Cardiac muscle cell (in vitro differentiated cells and primary cell): Measurements from ENCODE around the gene ZMYM2. TPM values are rescaled to one million over a fixed set of nuclear protein-coding genes. Genes with fewer than 3 reads are reported as not detected.

Source experiments
- DNase-seq, 2 donors: peaks; one replicate each; pipeline versions ENCODE4 v3.0.0 to v3.0.0-alpha.2; 2010 to 2017; ENCODE audit warnings: low read depth in 1 of 2, low spot score in 1 of 2
- H3K27ac ChIP-seq: fragments of 200-600 bp; sonication (generic); 2 replicates; pipeline ENCODE4 v1.5.1; 2016
- H3K27me3 ChIP-seq: fragments of 200-600 bp; sonication (generic); 2 replicates; pipeline ENCODE4 v1.6.0; 2016; ENCODE audit warnings: control low read depth
- H3K36me3 ChIP-seq: fragments of 200-600 bp; sonication (generic); 2 replicates; pipeline ENCODE4 v1.5.1; 2016; ENCODE audit warnings: control low read depth
- H3K4me1 ChIP-seq: fragments of 200-600 bp; sonication (generic); 2 replicates; pipeline ENCODE4 v1.8.1; 2017; ENCODE audit warnings: low read depth, mild to moderate bottlenecking, mixed run types
- H3K4me3 ChIP-seq: fragments of 200-600 bp; sonication (generic); 2 replicates; pipeline ENCODE4 v1.5.1; 2016; ENCODE audit warnings: mild to moderate bottlenecking
- H3K9me3 ChIP-seq: fragments of 200-600 bp; sonication (generic); 2 replicates; pipeline ENCODE4 v1.5.1; 2017; ENCODE audit warnings: low read depth, mild to moderate bottlenecking, control low read depth
- polyA plus RNA-seq: library from polyadenylated mRNA; unstranded; fragments of >200 nt; fragmentation: Nextera tagmentation; extraction: Ambion mirVana; gene quantifications from 2 replicates; pipeline ENCODE4 v1.2.1, GENCODE V29; 2016
- total RNA-seq: library from RNA; depleted of rRNA; stranded (reverse); fragments of >200 nt; gene quantifications from 2 replicates; pipeline ENCODE4 v1.2.3, GENCODE V29; 2016
- TF ChIP-seq, protein P1 (sequence below): IDR thresholded peaks from 2 replicates; pipeline ENCODE4 v1.5.1; 2012; ENCODE audit warnings: low read depth, mild to moderate bottlenecking, low read length

ZMYM2 gene
- total and polyA plus RNA-seq, 2 experiments from 2014 or later: 42.5 to 82.1 TPM

DNA sequence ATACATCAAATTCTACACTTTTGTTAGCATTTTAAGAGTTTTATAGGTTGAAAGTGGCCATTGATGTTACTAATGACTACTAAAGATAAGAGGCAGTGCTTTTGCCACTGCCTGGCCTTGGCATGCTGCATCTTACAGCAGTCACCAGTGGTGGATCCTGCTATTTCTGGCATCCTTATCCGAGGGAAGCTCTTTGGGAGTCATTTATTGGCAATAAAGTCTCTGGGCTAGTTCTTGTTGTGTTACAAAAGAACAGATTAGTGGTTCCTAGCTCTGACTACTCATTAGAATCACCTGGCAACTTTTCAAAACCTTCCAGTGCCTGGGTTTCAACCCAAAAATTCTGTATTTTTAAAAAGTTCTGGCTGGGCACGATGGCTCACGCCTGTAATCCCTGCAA is 94.5 kb downstream of the ZMYM2 start:
- Histone ChIP-seq H3K4me3 (no peak overlapping the region), H3K27me3 (no peaks in the 10 kb centered on the region), H3K4me1 (peaks cover 10% of the 10 kb centered on the region), H3K9me3 (no peaks in the 10 kb centered on the region), H3K36me3 (peaks cover 4% of the 10 kb centered on the region), H3K27ac (peak overlapping the region; percentile 51)
- TF ChIP-seq, protein P1, sequence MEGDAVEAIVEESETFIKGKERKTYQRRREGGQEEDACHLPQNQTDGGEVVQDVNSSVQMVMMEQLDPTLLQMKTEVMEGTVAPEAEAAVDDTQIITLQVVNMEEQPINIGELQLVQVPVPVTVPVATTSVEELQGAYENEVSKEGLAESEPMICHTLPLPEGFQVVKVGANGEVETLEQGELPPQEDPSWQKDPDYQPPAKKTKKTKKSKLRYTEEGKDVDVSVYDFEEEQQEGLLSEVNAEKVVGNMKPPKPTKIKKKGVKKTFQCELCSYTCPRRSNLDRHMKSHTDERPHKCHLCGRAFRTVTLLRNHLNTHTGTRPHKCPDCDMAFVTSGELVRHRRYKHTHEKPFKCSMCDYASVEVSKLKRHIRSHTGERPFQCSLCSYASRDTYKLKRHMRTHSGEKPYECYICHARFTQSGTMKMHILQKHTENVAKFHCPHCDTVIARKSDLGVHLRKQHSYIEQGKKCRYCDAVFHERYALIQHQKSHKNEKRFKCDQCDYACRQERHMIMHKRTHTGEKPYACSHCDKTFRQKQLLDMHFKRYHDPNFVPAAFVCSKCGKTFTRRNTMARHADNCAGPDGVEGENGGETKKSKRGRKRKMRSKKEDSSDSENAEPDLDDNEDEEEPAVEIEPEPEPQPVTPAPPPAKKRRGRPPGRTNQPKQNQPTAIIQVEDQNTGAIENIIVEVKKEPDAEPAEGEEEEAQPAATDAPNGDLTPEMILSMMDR: no peak
- DNase-seq: peak; percentile 29 to 60

GRCh38 chr13:20053891-20054290 is 95.4 kb downstream of the ZMYM2 start:
- Histone ChIP-seq H3K4me3 (no peak overlapping the region), H3K36me3 (peaks cover 10% of the 10 kb centered on the region), H3K4me1 (peaks cover 10% of the 10 kb centered on the region), H3K27ac (no peak overlapping the region), H3K27me3 (no peaks in the 10 kb centered on the region), H3K9me3 (no peaks in the 10 kb centered on the region)
- TF ChIP-seq, protein P1: no peak
- no peak for DNase-seq

DNA sequence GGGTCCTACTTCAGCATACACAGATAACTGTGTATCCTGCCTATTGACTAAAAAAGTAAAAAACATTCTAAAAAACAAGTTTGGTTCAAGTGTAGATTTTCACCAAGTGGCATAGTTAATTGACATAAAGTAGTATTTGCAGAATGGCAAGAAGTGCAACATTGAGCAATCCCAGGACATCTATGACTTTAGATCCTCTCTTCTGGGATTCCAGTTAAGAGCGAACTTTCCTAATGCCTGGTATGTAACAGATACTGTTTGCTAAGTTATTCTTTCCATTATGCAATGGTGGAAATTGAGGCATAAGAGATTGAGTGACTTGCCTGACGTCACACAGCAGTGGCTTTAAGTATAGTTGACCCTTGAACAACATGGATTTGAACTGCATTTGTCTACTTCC is 96.1 kb downstream of the ZMYM2 start:
- Histone ChIP-seq H3K4me3 (no peak overlapping the region), H3K4me1 (peaks cover 10% of the 10 kb centered on the region), H3K9me3 (no peaks in the 10 kb centered on the region), H3K27ac (no peak overlapping the region), H3K36me3 (peaks cover 17% of the 10 kb centered on the region), H3K27me3 (no peaks in the 10 kb centered on the region)
- no peak for DNase-seq
- TF ChIP-seq, protein P1: no peak

DNA sequence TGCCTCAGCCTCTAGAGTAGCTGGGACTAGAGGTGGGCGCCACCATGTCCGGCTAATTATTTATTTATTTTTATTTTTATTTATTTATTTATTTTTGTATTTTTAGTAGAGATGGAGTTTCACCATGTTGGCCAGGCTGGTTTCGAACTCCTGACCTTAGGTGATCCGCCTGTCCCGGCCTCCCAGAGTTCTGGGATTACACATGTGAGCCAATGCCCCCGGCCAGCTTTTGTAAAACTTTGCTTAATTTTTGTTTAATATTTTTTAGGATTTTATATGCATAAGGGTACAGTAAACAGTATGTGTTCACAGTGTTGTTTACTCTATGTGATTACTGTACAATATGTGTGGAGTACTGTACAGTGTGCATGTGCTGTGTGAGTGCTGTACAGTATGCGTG is 98.7 kb downstream of the ZMYM2 start:
- peaks cover 39% of the 10 kb centered on the region for H3K36me3 ChIP-seq

DNA sequence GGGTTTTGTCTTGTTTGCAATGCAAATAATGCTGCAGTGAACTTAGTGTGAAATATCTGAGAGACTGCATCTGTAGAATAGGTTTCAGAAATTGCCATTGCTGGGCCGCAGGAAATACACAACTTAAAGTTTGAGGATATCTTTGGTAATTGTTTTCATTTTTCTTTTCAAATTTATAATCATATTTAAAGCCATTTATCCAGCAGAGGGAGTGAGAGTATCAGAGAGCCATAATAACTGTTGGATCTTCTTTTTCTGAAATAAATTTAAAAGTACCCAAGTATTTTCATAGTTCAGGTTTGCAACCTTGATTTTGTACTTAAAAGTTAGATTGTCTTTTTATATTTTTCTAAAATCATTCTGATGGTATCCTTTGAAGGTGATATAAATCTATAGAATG is 99.4 kb downstream of the ZMYM2 start:
- Histone ChIP-seq H3K9me3 (no peaks in the 10 kb centered on the region), H3K27me3 (no peaks in the 10 kb centered on the region), H3K4me1 (peaks cover 4% of the 10 kb centered on the region), H3K36me3 (peaks cover 46% of the 10 kb centered on the region), H3K27ac (no peak overlapping the region), H3K4me3 (no peak overlapping the region)
- TF ChIP-seq, protein P1: no peak
- no peak for DNase-seq

More for the DNA sequence above, 98.7 kb downstream of the ZMYM2 start:
- Histone ChIP-seq H3K4me3 (no peak overlapping the region), H3K9me3 (no peaks in the 10 kb centered on the region), H3K27ac (no peak overlapping the region), H3K4me1 (peaks cover 10% of the 10 kb centered on the region), H3K27me3 (no peaks in the 10 kb centered on the region)
- no peak for DNase-seq
- TF ChIP-seq, protein P1: no peak

GRCh38 chr13:20058476-20058875 is 99.9 kb downstream of the ZMYM2 start:
- DNase-seq: no peak
- Histone ChIP-seq H3K27me3 (no peaks in the 10 kb centered on the region), H3K27ac (no peak overlapping the region), H3K4me1 (no peaks in the 10 kb centered on the region), H3K9me3 (no peaks in the 10 kb centered on the region), H3K4me3 (no peak overlapping the region), H3K36me3 (peaks cover 47% of the 10 kb centered on the region)
- TF ChIP-seq, protein P1: no peak
